M059J (cell line): ENCODE results near the gene CEP83. TPM values are rescaled to one million over a fixed set of nuclear protein-coding genes. Genes with fewer than 3 reads are reported as not detected.
A peak's percentile ranks its signal among the peaks of the same experiment; 100 is the strongest.

ENCODE experiments used
- DNase-seq: peaks from one replicate; pipeline ENCODE4 v3.0.0-alpha.2; 2012; ENCODE audit warnings: low read depth
- total RNA-seq: library from RNA; depleted of rRNA; stranded (reverse); fragments of >200 nt; shearing (Covaris generic); gene quantifications from 2 replicates; pipeline ENCODE4 v1.2.3, GENCODE V29; 2014

Gene CEP83
- total RNA-seq, 1 experiment from 2014 or later, result 6.6 TPM

- DNase-seq, result peak; percentile 35
These were observed 154.3 kb downstream of the CEP83 start for GRCh38 chr12:94305130-94305957.

GRCh38 chr12:94304566-94305061 lies 155.1 kb downstream of the CEP83 start:
- peak; percentile 26 for DNase-seq

DNA sequence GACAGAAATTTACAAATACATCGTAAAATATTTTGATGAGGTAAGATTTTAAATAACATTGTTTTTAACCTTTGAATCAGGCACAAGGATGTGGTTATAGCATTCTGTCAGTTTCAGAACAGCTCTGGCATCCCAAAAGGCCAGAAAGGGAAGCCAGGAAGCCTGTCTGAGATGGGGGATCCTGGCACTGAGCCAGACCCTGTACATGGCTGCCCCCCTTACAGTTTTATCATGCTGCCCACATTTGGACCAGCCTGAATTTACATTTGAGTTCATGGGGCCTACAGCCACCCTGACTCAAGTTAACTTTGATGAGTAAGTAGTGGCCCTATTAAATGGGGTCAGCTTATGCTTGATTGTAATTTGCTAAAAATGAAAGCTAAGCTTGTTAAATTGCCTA lies 155.7 kb downstream of the CEP83 start:
- no peak for DNase-seq

DNA sequence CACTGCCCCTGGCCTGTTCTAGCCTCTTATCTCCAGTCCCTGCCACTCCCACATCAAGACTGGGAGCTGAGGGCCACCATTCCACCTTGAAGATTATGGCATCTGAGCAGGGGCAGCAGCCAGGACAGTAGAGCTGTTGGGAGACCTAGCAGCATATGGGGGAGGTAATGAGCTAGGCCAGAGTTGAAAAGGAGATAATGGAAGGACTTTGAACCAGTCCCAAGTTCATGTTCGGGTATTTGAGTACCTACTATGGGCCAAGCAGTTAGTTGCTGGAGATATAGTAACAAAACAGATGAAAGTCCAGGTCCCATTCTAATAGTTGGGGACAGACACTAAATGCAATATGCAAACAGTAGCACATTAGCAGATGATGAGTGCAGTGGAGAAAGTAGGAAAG lies 159.8 kb downstream of the CEP83 start:
- DNase-seq, result no peak

DNA sequence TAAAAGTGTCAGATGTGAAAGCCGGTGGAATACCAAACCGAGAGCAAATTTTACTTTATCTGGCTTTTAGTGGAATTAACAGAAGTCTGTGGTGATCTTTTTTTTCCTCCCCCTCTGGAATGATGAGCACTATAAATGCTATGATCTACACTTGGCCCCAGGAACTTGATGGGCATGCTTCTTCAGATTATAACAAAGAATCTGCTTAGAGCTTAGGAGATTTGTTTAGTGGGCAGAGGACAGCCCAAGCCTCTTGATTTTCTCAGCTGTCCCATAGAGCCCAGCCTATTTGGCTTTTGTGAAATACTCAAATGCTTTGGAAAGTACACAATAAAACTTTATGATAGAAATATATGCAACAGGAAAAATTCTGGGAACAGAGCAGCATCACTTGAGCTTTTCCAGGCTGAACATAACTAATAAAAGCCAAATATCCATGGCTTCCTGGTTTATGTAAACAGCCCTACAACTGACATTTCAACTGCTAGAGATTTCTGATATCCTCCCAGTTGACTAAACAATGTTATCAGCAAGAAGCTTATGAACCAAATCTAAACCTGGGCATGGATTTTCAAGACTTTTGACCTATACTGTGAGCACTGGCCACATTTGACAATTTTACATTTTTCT lies 161.7 kb downstream of the CEP83 start:
- DNase-seq, result no peak

- DNase-seq, result no peak
These were observed 162.5 kb downstream of the CEP83 start for GRCh38 chr12:94297096-94297699.

GRCh38 chr12:94290353-94290752 lies 169.3 kb downstream of the CEP83 start:
- DNase-seq, result no peak

DNA sequence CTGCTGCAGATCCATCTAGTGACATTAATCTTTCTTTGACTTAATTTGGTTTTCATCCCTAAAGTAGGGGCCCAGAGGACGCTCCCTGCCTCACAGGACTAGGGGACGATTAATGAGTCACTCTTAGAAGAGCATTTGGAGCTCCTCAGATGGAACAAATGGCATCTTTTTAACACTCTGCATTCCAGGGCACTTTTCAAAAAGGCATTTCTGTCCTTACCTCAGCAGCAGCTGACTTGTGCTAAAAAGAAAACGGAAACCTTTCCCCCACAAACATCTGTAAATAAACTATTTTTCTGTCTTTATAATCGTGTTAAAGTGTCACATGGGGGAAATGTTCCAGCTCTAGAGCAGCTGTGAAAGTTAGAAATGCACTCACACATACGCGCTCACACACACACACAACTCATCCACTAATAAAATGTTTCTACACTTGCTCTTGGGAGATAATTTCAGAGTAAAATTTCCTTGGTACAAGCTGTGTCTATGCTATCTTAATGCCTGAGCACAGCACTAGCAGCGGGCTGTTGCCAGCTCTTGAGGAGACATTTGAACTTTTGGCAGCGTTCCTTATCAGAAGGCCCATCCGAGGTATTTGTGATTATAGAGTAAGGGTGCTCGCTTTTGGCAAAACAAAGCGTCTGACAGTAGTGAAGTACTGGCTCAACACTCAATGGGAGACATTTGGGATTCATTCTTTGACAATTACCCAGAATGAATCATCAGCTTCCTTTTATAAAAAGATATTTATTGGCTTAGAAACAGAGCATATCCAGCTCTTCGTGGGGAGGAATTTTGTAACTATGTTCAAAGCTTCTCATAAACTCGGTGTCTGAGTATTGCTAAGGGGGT lies 170.0 kb downstream of the CEP83 start:
- DNase-seq, result peak; percentile 87

DNA sequence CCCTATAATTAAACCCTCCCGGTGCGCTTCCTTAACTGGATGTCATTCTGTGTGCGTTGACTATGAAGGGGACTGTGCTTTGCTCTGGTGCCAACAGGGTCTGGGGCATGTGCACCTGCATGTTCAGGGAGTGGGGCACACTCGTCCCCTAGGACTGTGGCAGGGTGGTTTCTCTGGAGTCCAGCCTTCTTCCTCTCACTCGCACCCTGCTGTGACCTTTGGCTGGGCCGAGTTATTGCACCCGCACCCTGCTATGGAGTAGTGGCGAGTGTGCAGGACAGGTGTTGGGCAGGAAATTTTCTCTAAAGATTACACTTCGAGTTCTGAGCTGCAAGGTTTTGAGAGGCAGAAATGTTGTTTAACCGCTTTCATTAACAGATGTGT lies 172.4 kb downstream of the CEP83 start:
- no peak for DNase-seq

DNA sequence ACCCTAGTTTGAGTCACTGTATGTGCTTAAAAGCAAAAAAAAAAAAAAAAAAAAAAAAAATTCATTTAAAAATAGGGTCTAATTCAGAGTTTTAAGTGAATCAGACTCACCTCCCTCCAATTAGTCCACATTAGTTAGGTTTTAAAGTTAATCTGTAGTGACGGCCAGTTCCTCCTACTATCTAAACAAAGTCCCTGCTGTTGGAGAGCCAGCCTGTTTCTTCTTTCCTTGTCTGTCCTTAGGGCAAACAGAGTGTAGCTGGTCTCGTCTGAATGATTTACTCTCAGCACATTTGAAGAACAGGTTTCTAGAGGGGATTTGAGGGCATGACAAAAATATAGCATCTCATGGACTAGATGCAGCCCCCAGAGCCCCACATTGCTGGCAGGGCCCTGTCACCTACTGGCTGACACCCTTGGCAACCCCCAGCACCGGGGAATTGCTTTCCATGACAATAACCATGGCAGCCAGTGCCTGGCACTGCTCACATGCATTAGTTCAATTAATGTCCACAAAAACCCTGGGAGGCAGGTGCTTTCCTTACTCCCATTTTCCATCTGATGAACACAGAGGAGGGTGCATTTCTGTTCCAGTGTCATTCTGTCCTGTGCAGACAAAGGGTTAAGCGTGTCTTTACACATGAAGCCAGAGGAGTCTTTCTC lies 173.0 kb downstream of the CEP83 start:
- no peak for DNase-seq

- no peak for DNase-seq
These were observed 173.6 kb downstream of the CEP83 start for GRCh38 chr12:94285943-94286582.

DNA sequence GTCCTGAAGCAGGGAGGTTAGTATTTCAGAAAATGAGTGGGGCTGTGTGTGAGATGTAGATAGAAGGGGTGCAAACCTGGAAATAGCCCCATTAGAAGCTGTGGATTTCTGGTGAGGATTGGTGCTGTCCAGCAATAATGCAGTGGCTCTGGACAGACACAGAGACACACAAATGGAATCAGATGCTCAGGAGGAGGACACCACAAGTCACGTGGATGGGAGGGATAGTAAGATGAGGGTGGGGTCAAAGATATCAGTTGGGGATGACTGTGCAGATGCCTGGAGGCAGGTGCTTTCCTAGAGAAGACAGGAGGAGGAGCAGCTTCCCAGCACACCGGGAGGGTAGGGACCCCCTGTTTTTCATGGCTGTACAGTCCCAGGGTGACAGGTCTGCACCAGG lies 174.8 kb downstream of the CEP83 start:
- no peak for DNase-seq

GRCh38 chr12:94284046-94284445 lies 175.6 kb downstream of the CEP83 start:
- peak; percentile 83 for DNase-seq

GRCh38 chr12:94282675-94283074 lies 177.0 kb downstream of the CEP83 start:
- no peak for DNase-seq

- DNase-seq, result no peak
These were observed 179.6 kb downstream of the CEP83 start for GRCh38 chr12:94280063-94280462.

DNA sequence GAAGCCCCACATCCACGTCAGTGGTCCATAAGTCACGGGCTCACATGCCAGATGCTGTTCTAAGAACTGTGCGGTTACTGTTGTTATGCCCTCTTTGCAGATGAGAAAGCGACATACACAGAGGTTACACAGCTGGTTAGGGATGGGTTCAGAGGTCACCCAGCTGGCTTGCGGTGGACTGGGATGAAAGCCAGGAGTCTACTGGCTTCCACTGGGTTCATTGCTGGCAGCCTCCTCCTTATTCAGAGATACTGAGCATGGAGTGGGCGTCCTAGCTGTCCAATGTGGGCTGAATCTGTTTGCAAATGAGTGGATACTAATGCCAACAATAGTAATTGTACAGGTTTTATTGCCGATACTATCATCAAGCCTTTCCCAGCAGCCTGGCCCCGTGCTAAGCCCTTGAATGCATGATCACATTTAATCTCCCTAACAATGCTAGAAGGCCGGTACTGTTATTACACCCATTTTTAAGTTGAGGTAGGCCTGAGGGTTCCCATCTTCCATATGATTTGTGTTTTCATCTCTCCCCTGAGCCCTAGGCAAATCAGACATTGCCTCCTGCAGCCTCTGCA lies 182.2 kb downstream of the CEP83 start:
- no peak for DNase-seq

GRCh38 chr12:94276725-94277124 lies 182.9 kb downstream of the CEP83 start:
- DNase-seq, result no peak

DNA sequence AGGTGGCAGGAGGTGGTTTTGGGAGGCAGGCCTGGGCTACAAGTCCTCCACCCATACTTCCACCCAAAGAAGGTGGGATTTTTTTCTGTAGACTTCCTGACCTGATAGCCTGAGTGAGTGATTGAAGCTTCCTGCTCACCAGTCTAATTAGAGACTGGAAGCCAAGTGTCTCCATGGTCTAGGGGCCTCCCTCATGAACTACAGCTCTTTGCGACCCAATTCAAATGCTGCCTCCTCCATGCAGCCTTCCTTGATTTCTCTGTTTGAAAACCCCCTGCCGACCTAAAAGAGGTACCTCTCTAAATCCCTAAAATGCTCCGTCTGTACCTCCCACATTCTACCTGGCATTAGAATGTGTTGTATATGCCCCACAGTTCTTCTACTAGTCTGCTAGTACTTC lies 186.4 kb downstream of the CEP83 start:
- no peak for DNase-seq

- no peak for DNase-seq
These were observed 187.4 kb downstream of the CEP83 start for GRCh38 chr12:94272280-94272679.

GRCh38 chr12:94271351-94271750 lies 188.3 kb downstream of the CEP83 start:
- peak; percentile 47 for DNase-seq
